ENCODE results near the gene TGFB1I1. TPM values are rescaled to one million over a fixed set of nuclear protein-coding genes. Genes with fewer than 3 reads are reported as not detected.

Gene TGFB1I1
- total and polyA plus RNA-seq, 2 donors (not counting 3 experiments of a cell fraction or from before 2014, with no cell fraction given): 73.7 to 115 TPM

- TF ChIP-seq GATA2 (IDR thresholded peaks at IDR 0.05; ENCODE audit: insufficient read depth, insufficient read length, low read depth, low read length) (no peak), MAX (IDR thresholded peaks at IDR 0.05; ENCODE audit: insufficient read depth, insufficient read length) (no peak), POLR2AphosphoS5 (IDR thresholded peaks at IDR 0.05; ENCODE audit: insufficient read depth, low read depth, low read length) (no peak), MYC (IDR thresholded peaks at IDR 0.05; ENCODE audit: low read depth, low read length) (no peak), JUN (IDR thresholded peaks at IDR 0.05; ENCODE audit: borderline replicate concordance, insufficient read depth, insufficient read length, low read depth) (no peak), EZH2 (IDR thresholded peaks at IDR 0.05; ENCODE audit: borderline replicate concordance, low read depth, low read length, severe bottlenecking) (no peak), POLR2A (IDR thresholded peaks at IDR 0.05; ENCODE audit: low read depth, low read length) (no peak)
- H4K20me1 ChIP-seq (replicated peaks; ENCODE audit: control insufficient read depth, extremely low read depth, insufficient read depth, low read length): no peaks in the 10 kb centered on the region
- dilution Hi-C loops (cut with MboI; ENCODE audit: extremely low pct_ligation_motif_present, low sequenced_read_pairs): no loop called here
- peaks cover 4 to 6% of the 10 kb centered on the region in 2 experiments for H3K27me3 ChIP-seq (ENCODE audit: control insufficient read depth in 2 of 2, insufficient read depth in 2 of 2, low read length in 2 of 2)
- no peaks in the 10 kb centered on the region for H3K9me1 ChIP-seq (replicated peaks; ENCODE audit: control insufficient read depth, extremely low read depth, insufficient read depth, low read length)
- H3K79me2 ChIP-seq (ENCODE audit: control insufficient read depth, insufficient read depth, low read length): no peaks in the 10 kb centered on the region
- no peaks in the 10 kb centered on the region for H3K36me3 ChIP-seq (ENCODE audit: control insufficient read depth in 2 of 2, extremely low read depth in 1 of 2, insufficient read depth in 2 of 2, low read length in 2 of 2)
- H3K9ac ChIP-seq (replicated peaks; ENCODE audit: extremely low read depth, insufficient read depth, low read length): no peak overlapping the region
- no peak overlapping the region for H2AFZ ChIP-seq (ENCODE audit: low read depth, low read length)
- no TSS peak for BruUV-seq (replicated peaks)
- no peak overlapping the region for H3K4me2 ChIP-seq (ENCODE audit: insufficient read depth, low read length)
- no peak for FAIRE-seq
- ChIA-PET POLR2A (no interaction called here), CTCF (no interaction called here)
- H3K4me1 ChIP-seq (ENCODE audit: control insufficient read depth, extremely low read depth, insufficient read depth, low read length): no peaks in the 10 kb centered on the region
- H3K27ac ChIP-seq (ENCODE audit: insufficient read depth, low read depth, low read length): no peak overlapping the region
- no peaks in the 10 kb centered on the region for H3K9me3 ChIP-seq (replicated peaks; ENCODE audit: control insufficient read depth, insufficient read depth, low read length)
- intact Hi-C loops (cut with micrococcal nuclease): no loop called here
- DNase-seq (ENCODE audit: low read depth, low spot score): no peak
- H3K4me3 ChIP-seq (replicated peaks in 1 of 3; ENCODE audit: insufficient read depth in 1 of 3, low read depth in 1 of 3, low read length in 3 of 3): no peak overlapping the region
Observed at GRCh38 chr16:31428638-31429247, 43.2 kb upstream of the TGFB1I1 start.

DNA sequence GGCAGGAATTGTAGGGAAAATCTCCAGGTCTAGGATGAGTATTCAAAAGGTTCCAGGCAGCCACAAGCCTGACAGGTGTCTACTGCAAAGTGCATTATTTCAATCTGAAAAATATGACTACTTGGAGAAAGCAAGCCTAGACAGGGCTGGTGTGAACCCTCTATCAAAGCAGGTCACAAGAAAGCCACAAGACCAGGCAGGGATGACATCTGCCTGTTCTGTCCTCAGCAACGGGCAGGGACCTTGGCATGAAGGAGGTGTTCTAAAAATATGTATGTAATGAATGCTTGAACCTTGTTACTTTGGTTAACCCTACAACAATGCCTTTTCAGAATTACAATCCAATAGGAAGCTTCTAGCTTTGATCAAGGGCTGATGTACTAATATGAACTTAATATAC, 42.6 kb upstream of the TGFB1I1 start:
- H3K9me3 ChIP-seq (replicated peaks; ENCODE audit: control insufficient read depth, insufficient read depth, low read length): no peaks in the 10 kb centered on the region
- H3K79me2 ChIP-seq (ENCODE audit: control insufficient read depth, insufficient read depth, low read length): no peaks in the 10 kb centered on the region
- H3K4me3 ChIP-seq (replicated peaks in 1 of 3; ENCODE audit: insufficient read depth in 1 of 3, low read depth in 1 of 3, low read length in 3 of 3): no peak overlapping the region
- ChIA-PET CTCF (interaction anchor here (1.2 to 3.1 kb wide), 4 partner anchors 11 to 46 kb away, joined by 3 to 14 read pairs (median 7); partner anchors contain the start of gene ZNF843), POLR2A (no interaction called here)
- dilution Hi-C loops (cut with MboI; ENCODE audit: extremely low pct_ligation_motif_present, low sequenced_read_pairs): no loop called here
- no peak overlapping the region for H3K27ac ChIP-seq (ENCODE audit: insufficient read depth, low read depth, low read length)
- no peak overlapping the region for H3K9ac ChIP-seq (replicated peaks; ENCODE audit: extremely low read depth, insufficient read depth, low read length)
- no peak overlapping the region for H3K4me2 ChIP-seq (ENCODE audit: insufficient read depth, low read length)
- intact Hi-C loops (cut with micrococcal nuclease): no loop called here
- H3K27me3 ChIP-seq (ENCODE audit: control insufficient read depth in 2 of 2, insufficient read depth in 2 of 2, low read length in 2 of 2): peaks cover 4 to 6% of the 10 kb centered on the region in 2 experiments
- no peaks in the 10 kb centered on the region for H3K9me1 ChIP-seq (replicated peaks; ENCODE audit: control insufficient read depth, extremely low read depth, insufficient read depth, low read length)
- no peaks in the 10 kb centered on the region for H4K20me1 ChIP-seq (replicated peaks; ENCODE audit: control insufficient read depth, extremely low read depth, insufficient read depth, low read length)
- no peak for DNase-seq (ENCODE audit: low read depth, low spot score)
- no peak for FAIRE-seq
- no peaks in the 10 kb centered on the region for H3K36me3 ChIP-seq (ENCODE audit: control insufficient read depth in 2 of 2, extremely low read depth in 1 of 2, insufficient read depth in 2 of 2, low read length in 2 of 2)
- no peaks in the 10 kb centered on the region for H3K4me1 ChIP-seq (ENCODE audit: control insufficient read depth, extremely low read depth, insufficient read depth, low read length)
- TF ChIP-seq POLR2A (IDR thresholded peaks at IDR 0.05; ENCODE audit: low read depth, low read length) (no peak), POLR2AphosphoS5 (IDR thresholded peaks at IDR 0.05; ENCODE audit: insufficient read depth, low read depth, low read length) (no peak), MAX (IDR thresholded peaks at IDR 0.05; ENCODE audit: insufficient read depth, insufficient read length) (no peak), GATA2 (IDR thresholded peaks at IDR 0.05; ENCODE audit: insufficient read depth, insufficient read length, low read depth, low read length) (no peak), MYC (IDR thresholded peaks at IDR 0.05; ENCODE audit: low read depth, low read length) (no peak), FOS (IDR thresholded peaks at IDR 0.05; ENCODE audit: borderline replicate concordance, insufficient read depth, low read length) (no peak), EZH2 (IDR thresholded peaks at IDR 0.05; ENCODE audit: borderline replicate concordance, low read depth, low read length, severe bottlenecking) (no peak), JUN (IDR thresholded peaks at IDR 0.05; ENCODE audit: borderline replicate concordance, insufficient read depth, insufficient read length, low read depth) (no peak)
- TF ChIP-seq, protein P1, sequence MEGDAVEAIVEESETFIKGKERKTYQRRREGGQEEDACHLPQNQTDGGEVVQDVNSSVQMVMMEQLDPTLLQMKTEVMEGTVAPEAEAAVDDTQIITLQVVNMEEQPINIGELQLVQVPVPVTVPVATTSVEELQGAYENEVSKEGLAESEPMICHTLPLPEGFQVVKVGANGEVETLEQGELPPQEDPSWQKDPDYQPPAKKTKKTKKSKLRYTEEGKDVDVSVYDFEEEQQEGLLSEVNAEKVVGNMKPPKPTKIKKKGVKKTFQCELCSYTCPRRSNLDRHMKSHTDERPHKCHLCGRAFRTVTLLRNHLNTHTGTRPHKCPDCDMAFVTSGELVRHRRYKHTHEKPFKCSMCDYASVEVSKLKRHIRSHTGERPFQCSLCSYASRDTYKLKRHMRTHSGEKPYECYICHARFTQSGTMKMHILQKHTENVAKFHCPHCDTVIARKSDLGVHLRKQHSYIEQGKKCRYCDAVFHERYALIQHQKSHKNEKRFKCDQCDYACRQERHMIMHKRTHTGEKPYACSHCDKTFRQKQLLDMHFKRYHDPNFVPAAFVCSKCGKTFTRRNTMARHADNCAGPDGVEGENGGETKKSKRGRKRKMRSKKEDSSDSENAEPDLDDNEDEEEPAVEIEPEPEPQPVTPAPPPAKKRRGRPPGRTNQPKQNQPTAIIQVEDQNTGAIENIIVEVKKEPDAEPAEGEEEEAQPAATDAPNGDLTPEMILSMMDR (IDR thresholded peaks at IDR 0.05; ENCODE audit: extremely low read depth in 1 of 2, insufficient read depth in 1 of 2, low read depth in 1 of 2, low read length in 2 of 2): no peak
- no peak overlapping the region for H2AFZ ChIP-seq (ENCODE audit: low read depth, low read length)
- no TSS peak for BruUV-seq (replicated peaks)
